HG03135 (cell line): ENCODE measurements around the gene OR5H6.
"Not testable (repeated sequence)": the region's sequence is repeated elsewhere in the genome, so short reads cannot be mapped to it uniquely, and the experiment has no call there.

Experiments
- ATAC-seq: cut with Tn5 transposase; IDR thresholded peaks from one replicate; pipeline ENCODE4 v1.9.1; 2021; ENCODE audit warnings: mild to moderate bottlenecking, moderate library complexity; ENCODE audit not compliant: unreplicated experiment

OR5H6 gene

GRCh38 chr3:98263944-98264343 is at the start of gene OR5H6:
Gene OR5H6 (plus strand): TSS chr3:98264244. CDS start chr3:98264333, 89 bp downstream.
- ATAC-seq, result no peak

GRCh38 chr3:98215051-98215450 is 49.0 kb upstream of the OR5H6 start:
- no peak for ATAC-seq

- no peak for ATAC-seq
These were observed 40.0 kb upstream of the OR5H6 start for GRCh38 chr3:98223907-98224672.

DNA sequence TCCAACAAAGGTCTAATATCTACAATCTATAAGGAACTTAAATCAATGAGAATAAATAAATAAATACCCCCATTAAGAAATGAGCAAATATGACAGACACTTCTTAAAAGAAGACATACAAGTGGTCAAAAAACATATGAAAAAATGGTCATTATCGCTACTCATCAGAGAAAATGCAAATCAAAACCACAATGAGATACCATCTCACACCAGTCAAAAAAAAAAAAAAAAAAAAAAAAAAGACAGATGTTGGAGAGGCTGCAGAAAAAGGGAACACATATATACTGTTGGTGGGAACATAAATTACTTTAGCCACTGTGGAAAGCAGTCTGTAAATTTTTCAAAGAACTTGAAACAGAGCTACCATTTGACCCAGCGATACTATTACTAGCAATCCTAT is 31.6 kb upstream of the OR5H6 start:
- ATAC-seq, result no peak

GRCh38 chr3:98233468-98233867 is 30.6 kb upstream of the OR5H6 start:
- ATAC-seq, result no peak

DNA sequence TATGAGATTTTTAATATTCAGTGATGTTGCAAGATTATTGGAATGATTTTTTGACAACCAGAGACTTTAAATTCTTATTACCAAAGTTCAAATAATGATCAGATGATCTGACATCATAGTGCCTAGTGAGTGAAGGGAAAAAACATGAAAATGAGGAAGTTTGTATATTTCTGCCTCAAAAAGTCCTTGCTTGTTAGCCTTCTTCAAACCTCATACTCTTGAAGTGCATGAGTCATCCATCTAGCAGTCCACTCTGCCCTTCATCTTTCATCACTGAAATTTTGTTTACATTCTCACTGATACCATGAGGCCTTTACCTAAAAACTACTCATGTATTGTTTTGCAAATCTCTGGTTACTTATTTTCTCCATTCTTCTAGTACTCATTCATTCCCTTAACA is 23.9 kb upstream of the OR5H6 start:
- no peak for ATAC-seq

DNA sequence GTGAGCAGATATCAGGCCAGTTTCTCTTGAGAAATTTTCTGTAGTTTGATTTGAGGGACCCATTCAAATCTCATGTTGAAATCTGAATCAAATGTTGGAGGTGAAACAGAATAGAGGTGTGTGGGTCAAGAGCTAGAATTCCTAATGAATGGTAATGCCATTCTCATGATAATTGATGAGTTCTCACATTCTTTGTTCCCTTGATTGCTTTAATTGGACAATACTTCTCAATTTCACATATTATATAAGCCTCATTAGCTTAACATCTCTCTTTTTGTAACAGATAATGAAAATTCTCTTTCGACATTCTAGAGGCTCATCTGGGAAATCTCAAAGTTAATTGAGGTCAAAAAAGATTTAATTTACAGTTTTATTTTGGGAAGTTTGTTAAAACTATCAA is 21.9 kb upstream of the OR5H6 start:
- no peak for ATAC-seq

DNA sequence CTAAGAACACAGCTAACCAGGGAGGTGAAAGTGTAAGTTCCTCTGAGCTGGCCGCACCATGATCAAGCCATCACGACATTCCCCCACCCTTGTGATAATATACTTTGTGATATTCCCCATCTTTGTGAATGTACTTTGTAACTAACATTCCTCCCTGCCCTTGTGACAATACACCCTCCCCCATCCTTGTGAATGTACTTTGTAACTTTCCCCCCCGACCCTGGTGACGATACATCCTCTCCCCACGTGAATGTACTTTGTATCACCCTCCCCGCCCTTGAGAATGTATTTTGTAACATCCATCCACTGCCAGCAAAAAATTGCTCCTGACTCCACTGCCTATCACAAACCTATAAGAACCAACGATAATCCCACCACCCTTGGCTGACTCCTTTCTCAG is 20.2 kb upstream of the OR5H6 start:
- no peak for ATAC-seq

DNA sequence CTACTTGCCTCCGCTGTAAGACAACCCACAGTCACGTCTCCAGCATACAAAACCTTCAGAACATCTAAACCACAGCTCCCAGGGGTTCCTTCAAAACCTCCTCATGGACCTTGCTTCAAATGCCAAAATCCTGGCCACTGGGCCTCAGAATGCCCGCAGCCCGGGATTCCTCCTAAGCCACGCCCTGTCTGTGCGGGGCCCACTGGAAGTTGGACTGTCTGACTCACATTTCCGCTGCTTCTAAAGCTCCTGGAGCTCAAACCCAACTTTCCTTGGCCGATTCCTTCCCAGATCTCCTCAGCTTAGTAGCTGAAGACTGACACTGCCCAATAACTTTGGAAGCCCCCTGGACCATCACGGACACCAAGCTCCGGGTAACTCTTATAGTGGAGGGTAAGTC is 17.9 kb upstream of the OR5H6 start:
- ATAC-seq, result no peak

- not testable (repeated sequence) for ATAC-seq
These were observed 8.0 kb upstream of the OR5H6 start for GRCh38 chr3:98256026-98256425.

GRCh38 chr3:98259707-98260106 is 4.3 kb upstream of the OR5H6 start:
- peak; percentile 70 for ATAC-seq

DNA sequence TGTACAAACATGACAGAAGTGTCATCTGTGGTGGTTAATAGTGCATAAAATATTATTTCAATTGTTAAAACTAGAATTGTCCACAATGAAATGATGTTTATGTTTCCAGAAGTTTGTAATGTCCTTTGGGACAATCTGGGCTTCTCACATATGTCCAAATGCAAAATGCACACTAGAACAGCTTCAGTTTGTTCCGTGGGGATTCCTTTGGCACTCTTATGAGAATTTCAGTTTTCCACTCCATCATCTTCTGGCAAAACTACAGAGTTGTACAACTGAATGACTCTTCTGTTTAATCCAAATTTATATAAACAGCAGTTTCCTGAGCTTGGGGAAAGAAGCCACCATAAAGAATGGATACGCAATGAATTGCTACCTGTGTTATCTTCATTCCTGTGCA is 2.0 kb upstream of the OR5H6 start:
- no peak for ATAC-seq

DNA sequence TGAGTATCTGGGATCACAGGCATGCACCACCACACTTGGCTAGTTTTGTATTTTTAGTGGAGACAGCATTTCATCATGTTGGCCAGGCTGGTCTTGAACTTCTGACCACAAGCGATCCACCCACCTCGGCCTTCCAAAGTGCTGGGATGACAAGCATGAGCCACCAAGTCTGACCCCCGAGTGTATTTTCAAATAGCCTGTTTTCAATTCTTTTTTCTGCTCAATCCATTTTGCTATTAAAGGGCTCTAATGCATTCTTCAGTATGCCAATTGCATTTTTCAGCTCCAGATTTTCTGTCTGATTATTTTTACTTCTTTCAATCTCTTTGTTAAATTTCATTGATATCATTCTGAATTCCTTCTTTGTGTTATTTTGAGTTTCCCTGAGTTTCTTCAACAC is 5.8 kb downstream of the OR5H6 start:
- ATAC-seq, result no peak

GRCh38 chr3:98272126-98272525 is 8.1 kb downstream of the OR5H6 start:
- ATAC-seq, result no peak

DNA sequence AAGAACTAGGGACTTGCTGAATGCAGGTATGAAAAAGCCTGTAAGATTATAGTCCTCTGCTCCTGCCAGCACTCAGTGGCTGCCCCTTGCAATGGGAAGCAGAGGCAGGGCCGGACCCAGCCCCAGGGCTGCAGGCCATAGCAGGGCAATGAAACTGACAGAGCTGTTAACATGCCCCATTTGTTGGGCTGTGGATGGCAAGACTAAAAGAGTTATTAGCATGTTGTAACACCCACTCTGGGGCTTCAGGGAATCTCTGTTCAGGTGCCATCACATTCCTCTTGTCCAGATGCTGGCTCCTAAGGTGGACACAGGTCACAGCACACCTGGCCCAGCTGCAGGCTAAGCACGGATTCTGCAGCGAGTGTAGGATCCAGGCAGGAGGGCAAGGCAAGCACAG is 10.9 kb downstream of the OR5H6 start:
- ATAC-seq, result no peak

- ATAC-seq, result no peak
These were observed 18.2 kb downstream of the OR5H6 start, which contains the start of gene OR5H2 for GRCh38 chr3:98282205-98282604. Gene OR5H2 (plus strand): TSS chr3:98282505. CDS start chr3:98282903, 398 bp downstream.

DNA sequence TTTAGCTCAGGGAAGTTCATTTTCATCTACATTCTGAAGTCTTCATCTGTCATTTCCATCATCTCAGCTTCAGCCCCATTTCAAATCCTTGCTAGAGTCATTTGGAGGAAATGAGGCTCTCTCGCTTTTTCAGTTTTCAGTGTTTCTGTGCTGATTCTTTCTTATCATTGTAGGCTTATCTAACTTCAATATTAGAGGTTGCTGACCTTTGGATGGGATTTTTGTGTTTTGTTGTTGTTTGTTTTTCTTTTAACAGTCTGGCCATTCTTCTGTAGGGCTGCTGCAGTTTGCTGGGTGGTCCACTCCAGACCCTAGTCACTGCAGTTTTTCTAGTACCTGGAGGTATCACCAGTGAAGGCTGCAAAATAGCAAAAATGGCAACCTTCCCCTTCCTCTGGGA is 26.9 kb downstream of the OR5H6 start:
- ATAC-seq, result no peak

DNA sequence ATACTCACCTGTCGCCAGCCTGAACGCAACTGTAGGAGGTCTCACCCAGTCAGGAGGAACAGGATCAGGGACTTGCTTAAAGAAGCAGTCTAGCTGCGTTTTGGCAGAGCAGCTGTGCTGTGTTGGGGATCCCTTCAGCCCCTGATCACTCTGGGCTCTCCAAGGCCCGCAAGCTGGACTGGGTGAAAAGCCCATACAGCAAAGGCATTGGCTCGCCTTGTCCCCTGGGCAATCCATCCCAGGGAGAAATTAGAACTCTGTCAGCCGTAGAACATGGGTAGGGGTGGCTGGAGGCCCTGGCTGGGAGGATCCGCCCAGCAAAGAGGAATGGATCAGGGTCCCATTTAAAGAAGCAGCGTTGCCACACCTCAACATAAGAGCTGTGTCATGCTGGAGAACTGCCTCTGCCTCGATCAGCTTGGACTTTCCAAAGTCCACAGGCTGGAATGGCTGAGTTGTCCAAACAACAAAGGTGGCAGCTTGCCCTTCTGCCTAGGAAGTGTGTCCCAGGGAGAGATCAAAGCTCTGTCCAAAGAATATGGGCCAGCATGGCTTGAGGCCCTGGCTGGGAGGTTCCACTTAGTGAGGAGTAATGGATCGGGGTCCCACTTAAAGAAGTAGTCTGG is 27.4 kb downstream of the OR5H6 start:
- no peak for ATAC-seq
